ENCODE measurements around the gene SPRED2.

SPRED2 gene

DNA sequence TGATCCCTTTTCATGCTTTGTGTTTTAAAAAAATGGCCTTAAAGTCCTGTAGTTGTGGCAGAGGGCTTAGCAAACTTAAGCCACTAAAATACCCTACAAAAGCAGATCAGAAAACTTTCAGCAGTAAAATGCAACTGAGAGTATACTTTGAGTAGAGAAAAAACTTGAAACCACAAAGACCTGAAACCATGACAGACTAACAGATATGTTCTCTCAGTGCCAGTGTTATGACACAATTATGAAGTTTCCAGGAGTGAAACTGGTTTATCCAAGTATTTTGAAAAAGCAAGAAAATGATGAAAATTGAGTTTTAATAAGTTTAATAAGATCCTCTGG, 74.5 kb downstream of the SPRED2 start:
- Histone ChIP-seq H3K27ac (no peak overlapping the region), H3K9ac (no peak overlapping the region)

DNA sequence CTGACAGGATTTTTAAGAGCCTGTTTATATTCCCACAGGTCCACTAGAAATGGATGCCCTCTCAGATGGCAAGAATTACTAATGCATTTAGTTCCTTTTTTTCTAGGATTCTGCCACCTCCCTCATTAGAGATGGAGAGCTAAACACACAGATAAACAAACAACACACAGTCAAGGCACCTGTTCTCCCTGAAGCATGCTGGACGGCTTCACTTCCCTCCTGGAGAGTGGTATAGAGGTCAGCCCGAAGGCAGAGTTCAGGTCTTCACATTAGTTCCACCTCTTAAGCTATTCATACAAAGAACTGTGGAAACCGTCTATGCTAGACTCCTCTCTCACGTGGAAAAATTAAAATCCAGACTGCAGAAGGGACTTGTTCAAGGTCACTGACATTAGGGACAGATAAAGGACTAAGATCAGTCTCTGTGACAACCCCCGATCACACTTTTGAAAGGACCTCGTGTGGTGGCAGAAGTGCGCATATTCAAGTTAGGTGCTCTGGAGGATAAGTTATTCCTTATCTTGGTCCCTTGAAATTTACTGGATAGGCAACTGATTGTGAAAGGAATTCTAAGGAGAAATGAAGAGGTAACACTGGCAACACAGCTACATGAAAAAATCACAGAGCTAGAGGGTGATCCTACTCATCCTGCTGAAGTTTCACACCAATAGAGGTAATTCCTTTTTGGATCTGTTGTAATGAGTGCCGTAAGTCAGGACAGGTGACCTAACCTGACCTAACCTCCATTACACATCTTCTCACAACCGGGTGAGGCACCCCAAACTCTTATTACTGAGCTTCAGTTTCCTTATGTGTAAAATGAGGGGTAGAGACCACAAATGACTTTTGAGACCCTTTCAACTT, 75.1 kb downstream of the SPRED2 start:
- Histone ChIP-seq H4K20me1 (peaks cover 41 to 100% (median 73%) of the 10 kb centered on the region in 11 experiments; a peak in 21 of 22 replicates), H3K9ac (no peak overlapping the region), H3K4me1 (peaks cover 7 to 54% (median 16%) of the 10 kb centered on the region in 10 experiments; a peak in 18 of 20 replicates), H3K27ac (no peak overlapping the region), H3K4me2 (peak overlapping the region in 1 of 11 experiments; percentile 13; a peak in 1 of 22 replicates), H3K4me3 (no peak overlapping the region), H3K27me3 (no peaks in the 10 kb centered on the region), H3K9me3 (replicated peaks in 1 of 11) (no peaks in the 10 kb centered on the region), H3K36me3 (0 out of 22 replicates have a peak, but pooled peaks cover 0 to 4% (median 0%) of the 10 kb centered on the region in 11 experiments)
- TF ChIP-seq Cebpa-rat (IDR thresholded peaks at IDR 0.05): no peak

More for the DNA sequence above, 74.5 kb downstream of the SPRED2 start:
- Histone ChIP-seq H3K4me2 (no peak overlapping the region), H3K4me1 (peaks cover 7 to 54% (median 16%) of the 10 kb centered on the region in 10 experiments; a peak in 18 of 20 replicates), H3K27me3 (no peaks in the 10 kb centered on the region), H3K9me3 (replicated peaks in 1 of 11) (no peaks in the 10 kb centered on the region), H4K20me1 (peaks cover 39 to 100% (median 72%) of the 10 kb centered on the region in 11 experiments; a peak in 21 of 22 replicates), H3K4me3 (no peak overlapping the region), H3K36me3 (0 out of 22 replicates have a peak, but pooled peaks cover 0 to 4% (median 0%) of the 10 kb centered on the region in 11 experiments)
- TF ChIP-seq Cebpa-rat (IDR thresholded peaks at IDR 0.05): no peak

DNA sequence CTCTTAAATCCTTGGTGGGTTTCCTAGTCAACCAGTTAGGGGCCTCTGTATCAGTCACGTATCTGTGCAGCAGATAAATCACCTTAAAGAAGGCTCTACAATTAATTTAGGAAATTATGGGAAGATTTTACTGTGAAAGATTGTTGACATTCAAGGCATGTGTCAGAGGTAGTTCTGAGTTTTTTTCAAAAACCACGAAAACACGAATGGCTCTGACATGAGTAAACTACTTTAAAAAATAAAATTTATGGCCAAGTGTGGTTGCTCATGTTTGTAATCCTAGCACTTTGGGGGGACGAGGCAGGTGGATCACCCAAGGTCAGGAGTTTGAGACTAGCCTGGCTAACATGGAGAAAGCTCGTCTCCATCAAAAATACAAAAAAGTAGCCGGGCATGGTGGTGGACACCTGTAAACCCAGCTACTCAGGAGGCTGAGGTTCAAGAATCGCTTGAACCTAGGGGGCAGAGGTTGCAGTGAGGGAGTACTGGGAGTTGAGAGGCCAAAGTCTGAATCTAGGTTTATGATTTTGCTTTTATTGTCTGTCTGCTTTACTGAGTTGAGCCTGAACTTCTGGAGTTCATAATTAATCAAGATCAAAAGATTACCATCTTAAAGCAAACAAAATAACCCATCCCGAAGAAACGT, 77.1 kb downstream of the SPRED2 start:
- TF ChIP-seq Cebpa-rat (IDR thresholded peaks at IDR 0.05): no peak
- H3K9ac ChIP-seq: no peak overlapping the region
- H3K4me1 ChIP-seq: peaks cover 18 to 67% (median 28%) of the 10 kb centered on the region in 10 experiments
- H3K27ac ChIP-seq: no peak overlapping the region
- peak overlapping the region in 8 of 11 experiments; percentile 1 to 65 (median 23); a peak in 10 of 22 replicates for H3K4me2 ChIP-seq
- H3K4me3 ChIP-seq: no peak overlapping the region
- no peaks in the 10 kb centered on the region for H3K27me3 ChIP-seq
- no peaks in the 10 kb centered on the region for H3K9me3 ChIP-seq (replicated peaks in 1 of 11)
- H3K36me3 ChIP-seq: 0 out of 22 replicates have a peak, but pooled peaks cover 0 to 4% (median 0%) of the 10 kb centered on the region in 11 experiments
- H4K20me1 ChIP-seq: peaks cover 48 to 100% (median 76%) of the 10 kb centered on the region in 11 experiments

DNA sequence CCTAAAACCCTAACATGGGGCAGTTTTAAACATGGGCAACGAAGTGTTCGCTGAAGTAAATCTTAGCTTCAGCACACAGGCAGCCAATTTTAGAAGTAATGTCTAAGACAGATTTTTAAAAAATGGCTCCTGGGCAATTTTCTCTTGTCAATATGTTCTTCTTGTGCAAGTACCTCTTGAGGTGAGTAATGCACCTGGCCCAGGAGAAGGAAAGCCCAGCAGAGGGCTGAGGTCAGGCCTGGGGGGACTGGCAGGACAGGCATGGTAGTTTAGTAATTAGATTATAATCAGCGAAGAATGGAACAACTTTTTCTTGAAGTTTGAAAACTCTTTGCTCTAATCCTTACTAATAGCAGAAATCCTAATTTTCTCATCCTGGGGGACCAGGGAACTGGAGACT, 77.6 kb downstream of the SPRED2 start:
- Histone ChIP-seq H3K27ac (no peak overlapping the region), H3K4me2 (peak overlapping the region in 8 of 11 experiments; percentile 1 to 65 (median 23); a peak in 11 of 22 replicates), H3K36me3 (0 out of 22 replicates have a peak, but pooled peaks cover 0 to 4% (median 0%) of the 10 kb centered on the region in 11 experiments), H3K9ac (no peak overlapping the region), H3K4me1 (peaks cover 24 to 67% (median 33%) of the 10 kb centered on the region in 10 experiments), H3K27me3 (no peaks in the 10 kb centered on the region), H4K20me1 (peaks cover 49 to 100% (median 76%) of the 10 kb centered on the region in 11 experiments), H3K9me3 (replicated peaks in 1 of 11) (no peaks in the 10 kb centered on the region), H3K4me3 (no peak overlapping the region)
- TF ChIP-seq Cebpa-rat (IDR thresholded peaks at IDR 0.05): no peak

DNA sequence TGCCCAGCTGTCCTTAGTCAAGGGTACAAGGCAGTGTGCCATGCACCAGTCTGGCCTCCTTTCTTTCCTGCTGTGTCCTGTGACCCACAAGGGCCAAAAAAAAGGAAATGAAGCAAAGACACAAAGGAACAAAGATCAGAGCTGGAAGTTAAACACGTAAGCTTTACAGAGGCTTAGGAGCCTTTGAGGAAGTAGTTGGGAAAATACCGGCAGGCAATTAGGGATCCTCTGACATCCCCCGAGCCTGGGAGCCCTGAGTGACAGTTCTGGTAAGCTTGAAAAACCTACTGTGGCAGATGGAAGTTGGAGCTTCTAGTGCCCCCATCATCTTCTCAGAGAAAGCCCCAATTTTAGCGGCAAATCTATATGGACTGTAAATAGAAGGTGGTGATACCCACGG, 78.5 kb downstream of the SPRED2 start:
- Histone ChIP-seq H3K4me3 (no peak overlapping the region), H3K36me3 (0 out of 22 replicates have a peak, but pooled peaks cover 0 to 4% (median 0%) of the 10 kb centered on the region in 11 experiments), H3K4me2 (peak overlapping the region in 3 of 11 experiments; percentile 36 to 65 (median 49); a peak in 5 of 22 replicates), H3K4me1 (peaks cover 29 to 67% (median 37%) of the 10 kb centered on the region in 10 experiments), H4K20me1 (peaks cover 47 to 100% (median 76%) of the 10 kb centered on the region in 11 experiments), H3K9me3 (replicated peaks in 1 of 11) (no peaks in the 10 kb centered on the region), H3K27ac (no peak overlapping the region), H3K9ac (no peak overlapping the region), H3K27me3 (no peaks in the 10 kb centered on the region)
- no peak for TF ChIP-seq Cebpa-rat (IDR thresholded peaks at IDR 0.05)

DNA sequence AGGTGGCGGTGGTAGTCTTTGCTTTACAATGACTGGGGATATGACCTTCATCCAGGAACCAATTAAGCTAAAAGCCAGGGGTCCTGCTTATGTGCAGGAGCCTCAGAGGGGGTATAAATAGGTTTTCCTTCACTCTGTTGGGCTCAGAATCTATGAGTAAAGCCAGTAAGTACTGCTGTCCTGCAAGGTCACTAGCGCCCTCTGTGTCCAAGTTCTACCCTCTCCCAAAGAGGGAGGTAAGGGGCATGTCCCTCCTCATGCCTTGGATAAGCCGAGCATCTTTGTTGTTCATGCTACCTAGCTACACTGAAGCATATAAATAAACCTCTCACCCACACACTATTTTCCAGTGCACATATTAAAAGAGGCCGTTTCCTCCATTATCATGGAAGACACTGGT, 79.4 kb downstream of the SPRED2 start:
- H3K9me3 ChIP-seq (replicated peaks in 1 of 11): peaks cover 0 to 4% (median 0%) of the 10 kb centered on the region in 11 experiments; a peak in 4 of 22 replicates
- peaks cover 0 to 9% (median 0%) of the 10 kb centered on the region in 11 experiments; a peak in 4 of 22 replicates for H3K36me3 ChIP-seq
- H3K27ac ChIP-seq: no peak overlapping the region
- no peak overlapping the region for H3K4me2 ChIP-seq
- TF ChIP-seq Cebpa-rat (IDR thresholded peaks at IDR 0.05): no peak
- no peak overlapping the region for H3K9ac ChIP-seq
- H3K4me1 ChIP-seq: peaks cover 29 to 59% (median 37%) of the 10 kb centered on the region in 10 experiments
- peaks cover 41 to 100% (median 70%) of the 10 kb centered on the region in 11 experiments for H4K20me1 ChIP-seq
- H3K27me3 ChIP-seq: no peaks in the 10 kb centered on the region
- no peak overlapping the region for H3K4me3 ChIP-seq

DNA sequence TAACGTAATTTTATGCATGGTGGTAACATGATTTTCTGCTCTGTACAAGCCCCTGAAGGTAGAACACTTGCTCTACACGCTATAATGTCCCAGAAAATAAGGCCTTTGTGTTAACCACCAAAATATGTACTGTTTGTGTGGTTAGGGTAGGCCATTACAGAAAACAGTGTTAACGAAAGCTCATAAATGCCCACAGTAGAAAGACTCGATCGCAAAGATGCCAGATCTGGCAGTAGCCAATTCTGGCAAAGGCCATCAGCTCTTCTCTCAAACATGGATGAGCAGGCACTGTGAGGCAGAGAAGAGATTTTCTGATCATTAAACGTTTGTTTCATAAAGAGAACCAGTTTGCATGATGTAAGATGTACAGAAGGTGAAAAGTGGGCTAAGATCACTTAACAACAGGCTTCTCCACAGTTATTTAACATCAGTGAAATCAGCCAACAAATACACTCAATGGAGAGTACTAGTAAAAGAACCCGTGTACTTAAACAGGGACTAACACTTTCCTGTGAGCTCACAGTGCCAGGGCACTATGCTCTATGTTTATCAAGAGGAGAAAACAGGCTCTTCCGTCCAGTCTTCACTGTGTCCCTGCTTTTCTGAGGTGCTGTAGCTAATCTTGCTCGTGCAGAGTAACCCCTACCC, 80.3 kb downstream of the SPRED2 start:
- Histone ChIP-seq H3K4me3 (no peak overlapping the region), H3K27me3 (no peaks in the 10 kb centered on the region), H3K36me3 (peaks cover 0 to 14% (median 0%) of the 10 kb centered on the region in 11 experiments; a peak in 4 of 22 replicates), H4K20me1 (peaks cover 34 to 100% (median 61%) of the 10 kb centered on the region in 11 experiments), H3K9ac (no peak overlapping the region), H3K27ac (no peak overlapping the region), H3K4me2 (no peak overlapping the region; a peak in 1 of 22 replicates), H3K4me1 (peaks cover 27 to 59% (median 37%) of the 10 kb centered on the region in 10 experiments), H3K9me3 (replicated peaks in 1 of 11) (peaks cover 0 to 12% (median 4%) of the 10 kb centered on the region in 11 experiments; a peak in 7 of 22 replicates)
- no peak for TF ChIP-seq Cebpa-rat (IDR thresholded peaks at IDR 0.05)

DNA sequence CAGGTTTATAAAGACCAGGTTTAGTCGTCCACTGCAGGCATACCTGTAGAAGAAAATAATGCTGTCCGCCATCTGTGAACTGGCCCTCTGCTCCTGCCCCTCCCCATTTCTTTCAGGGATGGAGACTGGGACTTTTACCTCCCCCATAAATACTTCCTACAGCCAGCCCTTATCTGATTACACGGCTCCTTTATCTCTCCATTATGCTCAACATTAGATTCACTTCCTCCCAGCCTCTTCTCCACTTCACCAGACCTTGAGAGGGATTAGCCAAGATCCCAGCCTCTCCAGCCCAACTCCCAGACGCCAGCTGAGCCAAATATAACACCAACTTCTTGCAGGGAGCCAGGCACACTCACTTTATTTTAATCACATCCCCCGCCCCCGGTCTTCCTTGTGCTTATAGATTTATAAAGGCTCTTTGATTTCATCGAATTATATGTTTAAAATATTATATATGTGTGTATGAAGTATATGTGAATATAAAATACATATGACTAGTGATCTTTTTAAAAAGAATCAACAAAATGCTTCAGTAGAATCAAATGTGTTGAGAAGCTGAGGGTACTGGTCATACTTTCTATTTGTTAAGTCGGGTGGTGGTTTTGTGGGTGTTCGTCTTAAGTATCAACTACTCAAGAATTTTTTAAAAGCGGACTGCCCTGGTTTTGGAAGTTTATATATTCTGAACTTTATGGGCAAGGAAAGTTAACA, 81.0 kb downstream of the SPRED2 start:
- Histone ChIP-seq H3K27ac (no peak overlapping the region), H3K4me1 (peaks cover 26 to 53% (median 34%) of the 10 kb centered on the region in 10 experiments), H3K4me2 (peak overlapping the region in 10 of 11 experiments; percentile 7 to 69 (median 56); a peak in 13 of 22 replicates)

More for the DNA sequence above, 81.0 kb downstream of the SPRED2 start:
- peaks cover 33 to 100% (median 61%) of the 10 kb centered on the region in 11 experiments for H4K20me1 ChIP-seq
- peaks cover 0 to 18% (median 8%) of the 10 kb centered on the region in 11 experiments; a peak in 8 of 22 replicates for H3K9me3 ChIP-seq (replicated peaks in 1 of 11)
- no peak overlapping the region for H3K9ac ChIP-seq
- no peak overlapping the region for H3K4me3 ChIP-seq
- H3K36me3 ChIP-seq: peaks cover 0 to 14% (median 0%) of the 10 kb centered on the region in 11 experiments; a peak in 5 of 22 replicates
- no peaks in the 10 kb centered on the region for H3K27me3 ChIP-seq
- TF ChIP-seq Cebpa-rat (IDR thresholded peaks at IDR 0.05): no peak

Data from BLaER1 treated with 17β-estradiol and CSF1 and Interleukin-3, amounts not matched to agents 10 nM and 100 nM (cell line).